ENCODE results near the gene OTUD4.

Gene OTUD4

DNA sequence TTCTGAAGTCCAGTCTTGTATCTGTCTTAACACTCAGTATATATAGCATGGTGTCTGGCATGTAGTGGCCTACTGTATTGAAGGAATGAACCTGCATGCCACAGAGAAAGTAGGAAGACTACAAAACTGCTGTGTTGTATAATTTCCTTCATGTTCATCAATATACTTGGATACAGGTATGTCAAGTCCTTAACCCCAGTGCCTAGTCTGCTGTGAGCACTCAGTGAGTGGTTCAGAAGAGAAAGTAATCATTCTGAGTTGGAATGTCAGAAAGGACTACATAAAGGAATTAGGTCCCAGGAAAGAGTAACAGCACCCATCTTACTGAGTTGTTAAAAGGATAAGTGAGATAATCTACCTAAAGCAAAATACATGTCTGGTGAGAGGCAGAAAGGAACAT is 50.3 kb downstream of the OTUD4 start:
- DNase-seq (no peak), ATAC-seq (no peak)
- Mint-ChIP-seq H3K27me3 (no peaks in the 10 kb centered on the region), H3K4me3 (no peak overlapping the region), H3K36me3 (ENCODE audit: low read depth) (peaks cover 65% of the 10 kb centered on the region), H3K4me1 (peaks cover 50% of the 10 kb centered on the region), H3K27ac (peak overlapping the region; percentile 68), H3K9me3 (no peaks in the 10 kb centered on the region)

DNA sequence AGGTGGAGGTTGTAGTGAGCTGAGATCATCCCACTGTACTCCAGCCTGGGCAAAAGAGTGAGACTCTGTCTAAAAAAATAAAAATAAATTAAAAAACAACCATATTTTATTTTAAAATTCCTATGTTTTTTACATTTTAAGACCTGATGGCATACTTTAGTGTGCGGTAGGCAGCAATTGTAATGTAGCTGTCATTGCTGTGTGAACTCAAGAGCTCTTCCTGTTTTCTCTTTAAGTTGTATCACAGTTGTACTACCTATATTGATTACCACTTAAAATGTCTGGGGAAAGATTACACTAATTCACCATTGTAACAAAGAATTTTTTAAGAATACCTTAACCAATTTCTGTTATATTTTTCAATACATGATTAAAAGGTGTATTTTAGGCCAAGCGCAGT is 55.0 kb downstream of the OTUD4 start:
- no peaks in the 10 kb centered on the region for H3K27me3 Mint-ChIP-seq
- peak overlapping the region; percentile 46 for H3K27ac Mint-ChIP-seq
- H3K9me3 Mint-ChIP-seq: no peaks in the 10 kb centered on the region
- no peak for DNase-seq
- peaks cover 23% of the 10 kb centered on the region for H3K4me1 Mint-ChIP-seq
- H3K4me3 Mint-ChIP-seq: no peak overlapping the region
- ATAC-seq: no peak
- peaks cover 63% of the 10 kb centered on the region for H3K36me3 Mint-ChIP-seq (ENCODE audit: low read depth)

DNA sequence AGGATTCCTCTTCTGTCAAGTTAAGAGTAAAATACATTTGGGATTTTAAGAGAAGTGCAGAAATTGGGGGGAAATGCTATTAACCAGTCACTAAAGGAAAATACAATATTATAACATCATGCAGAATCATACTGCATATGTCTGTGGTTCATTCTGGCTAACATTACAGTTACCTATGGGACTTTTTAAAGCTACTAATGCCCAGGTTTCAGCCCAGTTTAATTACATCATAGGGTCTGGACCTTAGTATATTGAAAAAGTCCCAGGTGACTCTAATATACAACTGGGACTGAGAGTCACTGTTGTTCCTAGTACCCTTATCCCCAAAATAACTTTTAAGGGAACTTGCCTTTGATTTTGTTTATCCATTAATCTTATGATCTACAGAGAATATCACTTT is 72.3 kb downstream of the OTUD4 start:
- no peaks in the 10 kb centered on the region for H3K27me3 Mint-ChIP-seq
- H3K9me3 Mint-ChIP-seq: no peaks in the 10 kb centered on the region
- no peak overlapping the region for H3K27ac Mint-ChIP-seq
- H3K36me3 Mint-ChIP-seq (ENCODE audit: low read depth): peaks cover 63% of the 10 kb centered on the region
- DNase-seq: no peak
- no peak overlapping the region for H3K4me3 Mint-ChIP-seq
- ATAC-seq: no peak
- H3K4me1 Mint-ChIP-seq: peaks cover 17% of the 10 kb centered on the region

DNA sequence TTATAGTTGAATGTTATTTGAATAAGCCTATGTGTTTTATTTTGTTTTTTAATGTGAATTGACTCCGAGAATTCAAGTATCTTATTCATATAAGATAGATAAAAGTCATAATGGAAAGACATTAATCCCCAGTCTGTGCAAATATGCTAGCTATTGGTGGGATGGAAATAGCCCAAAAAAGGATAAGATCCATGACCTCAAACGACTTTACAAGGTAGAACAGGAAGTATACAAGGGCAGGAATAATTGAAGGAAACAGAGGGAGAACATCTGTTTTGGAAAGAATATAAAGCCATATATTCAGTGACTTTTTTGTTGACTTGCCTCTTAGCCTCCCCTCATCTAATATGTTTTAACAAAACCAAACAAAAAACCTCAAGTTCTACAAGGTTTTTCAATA is 73.3 kb downstream of the OTUD4 start:
- H3K27ac Mint-ChIP-seq: peak overlapping the region; percentile 6
- H3K36me3 Mint-ChIP-seq (ENCODE audit: low read depth): peaks cover 53% of the 10 kb centered on the region
- no peak overlapping the region for H3K4me3 Mint-ChIP-seq

DNA sequence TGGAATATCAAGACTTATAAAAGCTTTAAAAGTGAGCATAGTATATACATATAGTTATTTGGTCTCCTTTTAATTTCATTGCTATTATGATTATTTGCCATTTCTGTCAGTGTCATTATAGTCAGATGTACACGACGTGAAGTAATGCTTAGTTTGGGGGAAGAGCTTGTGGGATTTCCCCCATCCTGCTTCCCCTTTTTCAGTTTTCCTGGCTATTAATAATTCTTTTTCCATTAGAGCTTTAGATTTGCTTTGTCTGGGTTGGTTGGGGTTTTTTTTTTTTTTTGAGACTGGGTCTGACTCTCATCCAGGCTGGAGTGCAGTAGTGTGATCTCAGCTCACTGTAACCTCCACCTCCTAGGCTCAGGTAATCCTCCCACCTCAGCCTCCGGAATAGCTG is 76.9 kb downstream of the OTUD4 start:
- no peak for DNase-seq

More for the DNA sequence above, 73.3 kb downstream of the OTUD4 start:
- no peaks in the 10 kb centered on the region for H3K9me3 Mint-ChIP-seq
- no peak for DNase-seq
- H3K27me3 Mint-ChIP-seq: no peaks in the 10 kb centered on the region
- H3K4me1 Mint-ChIP-seq: peaks cover 17% of the 10 kb centered on the region
- no peak for ATAC-seq

DNA sequence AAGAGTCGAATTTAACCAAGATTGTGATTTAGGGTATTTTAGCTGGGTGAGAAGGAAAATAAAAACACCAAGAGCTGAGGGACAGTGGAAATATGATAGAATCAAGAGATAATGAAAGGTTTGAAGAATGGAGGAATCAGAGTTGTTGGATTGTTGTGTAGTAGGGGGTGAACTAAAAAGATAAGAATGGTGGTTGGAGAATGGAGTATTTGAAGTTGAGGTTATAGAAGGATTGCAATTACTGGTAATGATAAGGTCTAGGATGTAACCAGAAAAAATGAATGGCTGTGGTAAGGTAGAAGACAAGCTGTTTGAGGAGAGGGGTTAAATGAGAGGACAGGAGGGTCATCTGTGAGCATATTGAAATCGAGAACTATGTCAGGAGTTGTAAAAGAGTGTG is 77.8 kb downstream of the OTUD4 start:
- Mint-ChIP-seq H3K4me3 (no peak overlapping the region), H3K4me1 (peaks cover 36% of the 10 kb centered on the region), H3K27me3 (peaks cover 3% of the 10 kb centered on the region), H3K27ac (no peak overlapping the region), H3K36me3 (ENCODE audit: low read depth) (peaks cover 48% of the 10 kb centered on the region), H3K9me3 (no peaks in the 10 kb centered on the region)
- DNase-seq: no peak
- ATAC-seq: no peak

More for the DNA sequence above, 76.9 kb downstream of the OTUD4 start:
- no peak overlapping the region for H3K4me3 Mint-ChIP-seq
- peak overlapping the region; percentile 23 for H3K27ac Mint-ChIP-seq
- H3K27me3 Mint-ChIP-seq: no peaks in the 10 kb centered on the region
- ATAC-seq: no peak
- H3K9me3 Mint-ChIP-seq: no peaks in the 10 kb centered on the region
- peaks cover 32% of the 10 kb centered on the region for H3K4me1 Mint-ChIP-seq
- peaks cover 47% of the 10 kb centered on the region for H3K36me3 Mint-ChIP-seq (ENCODE audit: low read depth)

DNA sequence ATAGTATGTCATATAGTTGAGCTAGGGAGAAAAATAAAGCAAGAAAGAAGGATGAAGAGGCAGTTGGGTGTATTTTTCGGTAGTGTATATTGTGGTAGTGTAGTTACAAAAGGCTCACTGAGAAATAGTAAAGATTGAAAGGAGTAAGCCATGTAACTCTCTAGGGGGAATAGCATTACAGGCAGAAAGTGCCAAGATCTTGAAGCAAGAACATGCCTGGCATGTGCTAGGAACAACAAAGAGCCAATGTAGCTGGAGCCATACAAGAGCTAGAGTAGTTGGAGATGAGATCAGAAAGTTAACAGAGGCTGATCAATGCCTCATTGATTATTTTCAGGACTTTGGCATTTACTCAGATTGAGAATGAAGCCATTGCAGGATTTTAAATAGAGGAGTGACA is 79.3 kb downstream of the OTUD4 start:
- DNase-seq: no peak
- H3K4me3 Mint-ChIP-seq: no peak overlapping the region
- peaks cover 41% of the 10 kb centered on the region for H3K36me3 Mint-ChIP-seq (ENCODE audit: low read depth)
- no peaks in the 10 kb centered on the region for H3K9me3 Mint-ChIP-seq
- H3K27me3 Mint-ChIP-seq: peaks cover 3% of the 10 kb centered on the region
- no peak for ATAC-seq
- H3K27ac Mint-ChIP-seq: no peak overlapping the region
- H3K4me1 Mint-ChIP-seq: peaks cover 42% of the 10 kb centered on the region

DNA sequence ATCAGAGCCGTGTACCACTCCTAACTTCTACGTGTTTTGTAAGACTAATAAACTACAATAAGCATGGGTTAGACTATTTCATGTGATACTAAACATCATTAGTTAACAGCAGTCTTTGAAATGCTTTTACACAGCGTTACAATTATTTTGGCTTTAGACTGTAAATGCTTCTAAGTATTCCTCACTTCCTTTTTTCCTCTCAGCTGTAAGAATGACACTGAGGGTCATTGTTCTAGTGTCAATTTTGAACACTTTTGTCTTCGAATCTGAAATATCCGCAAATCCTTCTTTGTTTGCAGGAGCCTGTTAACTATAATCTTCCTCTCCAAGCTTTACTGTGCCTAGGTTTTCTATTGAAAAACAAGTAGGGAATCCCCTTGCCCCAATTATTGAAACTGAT is 80.7 kb downstream of the OTUD4 start:
- Mint-ChIP-seq H3K27me3 (peaks cover 3% of the 10 kb centered on the region), H3K36me3 (ENCODE audit: low read depth) (peaks cover 41% of the 10 kb centered on the region), H3K4me3 (no peak overlapping the region), H3K27ac (peak overlapping the region; percentile 98), H3K9me3 (no peaks in the 10 kb centered on the region), H3K4me1 (peaks cover 47% of the 10 kb centered on the region)
- ATAC-seq (no peak), DNase-seq (no peak)

DNA sequence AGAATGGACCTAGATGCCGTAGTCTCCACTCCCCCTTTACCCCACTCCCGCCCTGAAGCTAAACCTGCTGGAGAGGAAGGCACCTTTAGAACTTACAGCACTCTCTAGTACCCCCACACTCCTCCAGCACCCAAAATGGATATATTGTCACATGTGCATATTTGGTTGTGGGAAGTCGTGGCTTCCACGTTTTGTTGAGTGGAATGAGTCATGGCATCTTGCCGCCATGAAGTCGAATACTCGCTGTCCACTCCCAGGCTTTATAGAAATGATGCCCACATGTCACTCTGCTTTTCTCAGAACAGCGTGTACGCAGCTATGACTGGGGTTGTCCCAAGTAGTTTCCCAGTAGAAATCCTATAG is 81.7 kb downstream of the OTUD4 start:
- ATAC-seq: peak; percentile 37
- Mint-ChIP-seq H3K4me1 (peaks cover 41% of the 10 kb centered on the region), H3K9me3 (no peaks in the 10 kb centered on the region), H3K36me3 (ENCODE audit: low read depth) (peaks cover 46% of the 10 kb centered on the region), H3K4me3 (no peak overlapping the region), H3K27me3 (peaks cover 3% of the 10 kb centered on the region), H3K27ac (peak overlapping the region; percentile 98)
- peak; percentile 47 for DNase-seq

DNA sequence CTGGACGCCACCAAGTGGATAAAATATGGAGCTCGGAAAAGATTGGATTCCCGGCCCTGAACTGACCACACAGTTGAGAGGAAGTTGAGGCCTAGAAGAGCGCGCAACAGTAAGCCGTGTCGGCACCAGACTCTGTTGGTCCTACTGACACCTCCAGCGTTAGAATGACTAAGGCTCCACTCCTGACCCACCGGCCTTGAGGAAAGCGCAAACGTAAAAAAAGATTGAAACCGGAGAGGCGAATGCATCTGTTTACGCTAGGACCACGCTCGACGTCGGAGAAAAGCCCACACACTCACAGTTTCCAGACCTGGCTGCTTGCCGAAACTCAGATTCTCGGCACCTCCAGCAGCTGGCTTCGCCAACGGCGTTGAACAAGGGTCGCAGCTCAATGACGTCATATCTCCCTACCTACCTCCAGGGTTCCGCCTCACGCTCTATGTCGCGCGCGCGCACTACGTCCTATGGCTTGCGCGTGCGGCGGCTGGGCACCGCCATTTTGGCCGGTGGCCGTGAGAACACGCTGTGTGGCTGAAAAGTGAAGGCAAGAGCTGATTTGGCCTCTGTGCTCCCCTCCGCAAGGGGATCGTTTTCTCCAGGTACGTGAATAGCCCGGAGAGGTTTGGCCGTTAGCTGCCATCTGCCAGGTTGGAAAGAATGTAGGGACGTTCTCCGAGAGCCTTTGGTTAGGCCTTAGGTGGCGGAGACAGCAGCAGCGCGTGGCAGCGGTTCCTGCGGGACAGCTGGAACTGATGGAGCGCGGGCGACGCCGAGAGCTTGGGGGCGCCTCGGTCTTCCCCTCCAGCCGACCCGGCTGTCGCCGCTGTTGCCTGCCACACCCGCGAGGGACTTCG is 82.3 kb downstream of the OTUD4 start, which contains the start of the genes ABCE1 and ANAPC10:
TSS of gene ABCE1 (plus strand) at position 491 of the 854 bp plus-strand sequence. CDS start 6,102 bp downstream, outside the sequence.
TSS of gene ANAPC10 (minus strand) at position 376 of the 854 bp plus-strand sequence. CDS start 2,097 bp downstream, outside the sequence.
- H3K27me3 Mint-ChIP-seq: peaks cover 3% of the 10 kb centered on the region
- no peaks in the 10 kb centered on the region for H3K9me3 Mint-ChIP-seq
- DNase-seq (peak; percentile 97), ATAC-seq (peak; percentile 94)
- peaks cover 39% of the 10 kb centered on the region for H3K4me1 Mint-ChIP-seq
- peaks cover 52% of the 10 kb centered on the region for H3K36me3 Mint-ChIP-seq (ENCODE audit: low read depth)
- H3K27ac Mint-ChIP-seq: peak within 1 kb of the TSS; percentile 98
- no peak within 1 kb of the TSS for H3K4me3 Mint-ChIP-seq

DNA sequence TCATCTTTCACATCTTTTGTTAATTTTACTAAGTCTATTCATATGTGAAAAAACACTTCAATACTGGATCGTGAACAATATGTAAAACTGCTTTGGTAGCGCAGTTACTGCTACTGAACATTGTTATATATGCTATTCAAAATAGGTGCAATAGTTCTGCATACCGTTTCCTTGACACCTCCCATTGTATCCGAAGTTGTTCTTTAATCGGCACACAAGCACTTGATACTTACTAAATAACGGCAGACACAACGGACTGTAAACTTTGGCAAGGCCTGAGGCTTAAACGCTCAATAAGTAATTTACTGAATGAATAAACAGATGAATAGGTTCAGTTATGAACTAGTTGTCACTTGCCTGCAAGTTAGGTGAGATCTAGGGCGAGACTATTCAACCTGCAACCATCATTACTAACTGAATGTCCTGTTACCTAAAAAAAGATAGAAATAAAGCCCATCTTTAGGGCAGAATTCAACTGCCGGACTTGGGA is 83.0 kb downstream of the OTUD4 start:
- Mint-ChIP-seq H3K9me3 (no peaks in the 10 kb centered on the region), H3K4me1 (peaks cover 40% of the 10 kb centered on the region), H3K4me3 (no peak overlapping the region), H3K27ac (peak overlapping the region; percentile 98), H3K36me3 (ENCODE audit: low read depth) (peaks cover 58% of the 10 kb centered on the region), H3K27me3 (peaks cover 3% of the 10 kb centered on the region)
- DNase-seq: no peak
- no peak for ATAC-seq

DNA sequence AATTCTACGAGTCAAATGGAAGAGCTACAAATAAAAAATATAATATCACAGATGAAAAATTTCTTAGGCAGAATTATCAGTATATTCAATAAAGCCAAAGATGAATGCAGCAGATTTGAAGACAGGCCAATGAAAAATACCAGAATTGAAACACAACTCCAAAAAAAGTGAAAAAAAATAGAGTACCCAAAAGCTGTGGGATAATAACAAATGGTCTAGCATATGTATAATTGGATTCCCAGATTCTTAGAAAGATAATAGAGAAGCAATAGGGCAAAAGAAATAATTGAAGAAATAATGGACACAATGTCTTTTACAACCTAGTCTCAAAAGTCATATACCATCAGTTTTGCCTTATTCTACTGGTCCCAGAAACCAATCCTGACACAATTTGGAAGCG is 86.8 kb downstream of the OTUD4 start:
- peaks cover 56% of the 10 kb centered on the region for H3K36me3 Mint-ChIP-seq (ENCODE audit: low read depth)
- ATAC-seq: no peak
- no peak for DNase-seq
- no peaks in the 10 kb centered on the region for H3K9me3 Mint-ChIP-seq
- H3K4me1 Mint-ChIP-seq: peaks cover 27% of the 10 kb centered on the region
- no peak overlapping the region for H3K4me3 Mint-ChIP-seq
- H3K27ac Mint-ChIP-seq: no peak overlapping the region
- H3K27me3 Mint-ChIP-seq: peaks cover 3% of the 10 kb centered on the region

DNA sequence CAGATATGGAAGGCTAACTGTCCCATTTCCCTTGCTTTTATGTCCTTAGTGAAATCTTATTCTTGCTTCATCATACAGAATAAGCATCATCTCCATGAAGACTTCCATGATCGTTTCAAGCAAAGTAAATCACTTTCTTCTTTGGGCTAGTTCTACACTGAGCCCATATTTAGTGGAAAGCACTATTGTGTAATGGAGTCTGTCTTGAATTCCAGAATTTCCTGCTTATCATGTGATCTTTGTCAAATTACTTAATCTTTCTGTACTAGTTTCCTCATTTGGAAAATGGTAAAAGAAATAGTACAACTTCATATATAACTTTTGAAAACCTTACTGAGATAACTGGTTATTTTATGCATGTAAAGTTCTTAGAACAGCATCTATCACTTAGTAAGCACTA is 90.0 kb downstream of the OTUD4 start:
- no peak overlapping the region for H3K27ac Mint-ChIP-seq
- H3K36me3 Mint-ChIP-seq (ENCODE audit: low read depth): peaks cover 56% of the 10 kb centered on the region
- no peaks in the 10 kb centered on the region for H3K27me3 Mint-ChIP-seq
- no peaks in the 10 kb centered on the region for H3K9me3 Mint-ChIP-seq
- DNase-seq: no peak
- no peak overlapping the region for H3K4me3 Mint-ChIP-seq
- ATAC-seq: no peak
- peaks cover 15% of the 10 kb centered on the region for H3K4me1 Mint-ChIP-seq

DNA sequence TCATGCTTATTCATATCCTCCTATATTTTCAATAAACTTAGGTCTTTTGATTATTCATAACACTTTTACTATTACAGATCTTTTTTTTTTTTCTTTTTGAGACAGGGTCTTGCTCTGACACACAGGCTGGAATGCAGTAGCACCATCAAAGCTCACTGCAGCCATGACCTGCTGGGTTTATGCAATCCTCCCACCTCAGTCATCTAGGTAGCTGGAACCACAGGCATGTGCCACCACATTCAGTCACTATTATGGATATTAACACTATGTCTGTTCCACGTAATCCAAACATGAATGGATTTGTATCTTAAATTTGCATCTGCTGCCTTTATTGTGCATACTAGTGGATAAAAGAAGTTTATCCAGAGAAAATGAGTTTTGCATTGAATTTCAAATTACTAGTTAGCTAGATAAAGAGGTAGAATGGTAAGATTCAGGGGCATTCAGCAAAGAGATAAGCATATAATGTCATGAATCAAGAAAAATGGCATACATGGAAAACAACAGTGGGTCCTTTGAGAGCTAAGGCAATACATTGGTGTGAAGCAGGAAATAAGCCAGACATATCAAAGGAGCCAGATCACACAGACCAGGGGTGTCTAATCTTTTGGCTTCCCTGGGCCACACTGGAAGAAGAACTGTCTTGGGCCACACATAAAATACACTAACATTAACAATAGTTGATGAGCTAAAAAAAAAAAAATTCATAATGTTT is 96.3 kb downstream of the OTUD4 start:
- H3K4me1 Mint-ChIP-seq: peaks cover 13% of the 10 kb centered on the region
- H3K27me3 Mint-ChIP-seq: no peaks in the 10 kb centered on the region
- ATAC-seq (peak; percentile 33), DNase-seq (no peak)
- H3K4me3 Mint-ChIP-seq: no peak overlapping the region
- no peaks in the 10 kb centered on the region for H3K9me3 Mint-ChIP-seq
- no peak overlapping the region for H3K27ac Mint-ChIP-seq
- peaks cover 33% of the 10 kb centered on the region for H3K36me3 Mint-ChIP-seq (ENCODE audit: low read depth)

Measured in activated naive CD8-positive, alpha-beta T cell treated with anti-CD3 and anti-CD28 coated beads, Interleukin-2, amount 50 U/mL, for 24 hours (primary cell).